HG03521 (cell line): Measurements from ENCODE around the gene ASGR2.

ENCODE experiments used
- ATAC-seq: cut with Tn5 transposase; IDR thresholded peaks from one replicate; pipeline ENCODE4 v1.9.1; 2021; ENCODE audit warnings: mild to moderate bottlenecking, moderate library complexity; ENCODE audit not compliant: unreplicated experiment

Gene ASGR2

GRCh38 chr17:7067198-7067597 lies 47.4 kb downstream of the ASGR2 start:
- no peak for ATAC-seq

GRCh38 chr17:7064261-7064660 lies 50.4 kb downstream of the ASGR2 start:
- no peak for ATAC-seq

GRCh38 chr17:7063518-7064094 lies 51.0 kb downstream of the ASGR2 start:
- no peak for ATAC-seq

GRCh38 chr17:7060165-7060891 lies 54.3 kb downstream of the ASGR2 start:
- ATAC-seq: no peak

- ATAC-seq: no peak
These were observed 55.7 kb downstream of the ASGR2 start for GRCh38 chr17:7058831-7059447.

GRCh38 chr17:7056386-7056785 lies 58.2 kb downstream of the ASGR2 start:
- no peak for ATAC-seq
